ENCODE data around the gene ITM2A. TPM values are rescaled to one million over a fixed set of nuclear protein-coding genes. Genes with fewer than 3 reads are reported as not detected.

The ITM2A gene
- 11.8 and 31.5 TPM in 2 replicates for total RNA-seq

DNA sequence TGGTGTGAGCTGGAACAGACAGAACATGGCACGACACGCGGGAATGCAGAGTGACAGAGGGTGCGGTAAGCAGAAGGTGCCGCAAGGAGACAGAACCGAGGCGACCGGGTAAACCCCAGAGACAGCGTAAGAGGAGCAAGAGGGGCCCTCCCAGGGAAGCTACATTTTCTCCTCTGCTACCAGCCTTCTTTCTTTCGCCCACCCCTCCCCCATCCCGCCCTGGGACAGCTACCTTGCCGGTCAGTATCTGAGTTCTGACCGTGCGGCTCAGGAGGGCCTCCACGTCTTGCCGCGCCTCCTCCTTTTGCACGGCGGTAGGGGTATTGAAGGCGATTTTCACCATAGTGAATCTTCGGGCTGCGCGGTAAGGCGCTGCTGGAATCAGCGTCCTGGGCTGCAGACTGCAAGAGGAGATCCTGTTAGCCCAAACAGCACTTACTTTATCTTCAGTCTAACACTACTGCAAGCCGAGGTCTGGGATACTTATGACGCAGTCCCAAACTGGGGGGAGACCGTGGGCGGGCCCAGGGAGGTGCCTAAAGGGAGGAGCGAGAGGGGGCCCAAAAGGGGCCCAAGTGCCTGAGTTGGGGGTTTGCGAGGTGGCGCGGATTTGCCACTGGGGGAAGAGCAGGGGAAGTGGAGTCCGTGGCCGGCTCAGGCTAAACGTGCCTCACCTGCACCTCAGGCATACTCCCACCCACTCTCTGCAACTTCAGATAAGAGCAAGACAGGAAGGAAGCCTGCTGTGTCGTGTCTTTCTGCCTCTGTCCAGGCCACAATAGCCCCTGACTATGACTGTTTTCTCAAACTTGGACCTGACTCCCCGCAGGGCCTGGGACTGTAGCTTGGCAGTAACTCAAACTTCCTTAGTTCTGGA lies at the start of gene ITM2A:
Gene ITM2A, minus strand, starts transcription at position 462 of the 877 bp plus-strand sequence. Its CDS starts 119 bp downstream, at position 343.

Other genes with a start within 250 kb of the ITM2A start
- not detected in 2 replicates for gene GPR174, start 222.6 kb downstream of the ITM2A start, total RNA-seq

All from vein endothelial cell (primary cell).